A673 (cell line): Measurements from ENCODE around the gene LSM11.

Experiments
- EZH2 ChIP-seq: fragments of 200-600 bp; sonication (generic); IDR thresholded peaks from 2 replicates; pipeline ENCODE4 v1.6.1; 2017; ENCODE audit warnings: borderline replicate concordance, low read depth, mild to moderate bottlenecking, mixed read lengths, antibody characterized with exemption, low read length; ENCODE audit not compliant: poor library complexity, severe bottlenecking
- TF ChIP-seq, protein P1 (sequence below): fragments of 300-800, 200-600 bp; sonication (generic); conservative IDR thresholded peaks from 2 replicates; pipeline ENCODE4 v1.5.1; 2017; ENCODE audit warnings: low read depth, mild to moderate bottlenecking, antibody characterized with exemption, low read length, moderate library complexity, mixed read lengths

DNA sequence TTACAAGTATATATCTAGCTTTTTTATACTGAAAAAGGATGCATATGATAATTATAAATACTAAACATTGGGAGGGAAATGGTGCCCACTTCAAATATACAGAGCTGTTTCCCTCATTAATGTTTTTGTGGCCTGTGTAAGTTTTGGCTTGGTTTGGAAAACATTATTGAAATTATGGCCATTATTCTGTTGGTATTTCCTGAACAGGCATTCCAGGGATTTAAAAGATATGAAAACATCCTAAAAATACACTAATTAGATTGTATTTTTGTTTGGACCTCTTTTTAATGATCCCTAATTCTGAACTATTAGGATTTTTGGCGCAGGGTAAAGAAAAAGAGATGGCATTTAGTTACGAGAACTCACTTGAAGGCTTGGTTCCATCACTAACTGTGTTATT, 64.5 kb downstream of the LSM11 start:
- TF ChIP-seq, protein P1, sequence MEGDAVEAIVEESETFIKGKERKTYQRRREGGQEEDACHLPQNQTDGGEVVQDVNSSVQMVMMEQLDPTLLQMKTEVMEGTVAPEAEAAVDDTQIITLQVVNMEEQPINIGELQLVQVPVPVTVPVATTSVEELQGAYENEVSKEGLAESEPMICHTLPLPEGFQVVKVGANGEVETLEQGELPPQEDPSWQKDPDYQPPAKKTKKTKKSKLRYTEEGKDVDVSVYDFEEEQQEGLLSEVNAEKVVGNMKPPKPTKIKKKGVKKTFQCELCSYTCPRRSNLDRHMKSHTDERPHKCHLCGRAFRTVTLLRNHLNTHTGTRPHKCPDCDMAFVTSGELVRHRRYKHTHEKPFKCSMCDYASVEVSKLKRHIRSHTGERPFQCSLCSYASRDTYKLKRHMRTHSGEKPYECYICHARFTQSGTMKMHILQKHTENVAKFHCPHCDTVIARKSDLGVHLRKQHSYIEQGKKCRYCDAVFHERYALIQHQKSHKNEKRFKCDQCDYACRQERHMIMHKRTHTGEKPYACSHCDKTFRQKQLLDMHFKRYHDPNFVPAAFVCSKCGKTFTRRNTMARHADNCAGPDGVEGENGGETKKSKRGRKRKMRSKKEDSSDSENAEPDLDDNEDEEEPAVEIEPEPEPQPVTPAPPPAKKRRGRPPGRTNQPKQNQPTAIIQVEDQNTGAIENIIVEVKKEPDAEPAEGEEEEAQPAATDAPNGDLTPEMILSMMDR, result no peak
- no peak for TF ChIP-seq EZH2
